B cell (primary cell): ENCODE results near the gene HLA-F. TPM values are rescaled to one million over a fixed set of nuclear protein-coding genes. Genes with fewer than 3 reads are reported as not detected.

Experiments used
- ATAC-seq: fragments of 200-7000 bp; cut with Tn5 transposase; one replicate; pipeline ENCODE4 v1.10.0; 2021; ENCODE audit warnings: low read depth, mild to moderate bottlenecking, moderate number of reproducible peaks, moderate library complexity
- CTCF ChIA-PET: fragments of 350-600 bp; sonication (Branson Sonifier 250); formaldehyde crosslinking; loops from one replicate; lab custom pipeline; 2021; ENCODE audit warnings: antibody characterized with exemption, inconsistent platforms; lab: Charles Lee
- POLR2A ChIA-PET: fragments of 350-600 bp; sonication (Branson Sonifier 250); formaldehyde crosslinking; loops from one replicate; lab custom pipeline; 2021; ENCODE audit warnings: antibody characterized with exemption; lab: Charles Lee
- DNase-seq: peaks from one replicate; pipeline ENCODE4 v3.0.0; 2013
- H2AFZ ChIP-seq: 2 replicates; pipeline ENCODE4 v1.6.1; 2012; ENCODE audit warnings: mild to moderate bottlenecking, low read depth, low read length; ENCODE audit not compliant: insufficient read depth, poor library complexity, severe bottlenecking
- H3K27ac ChIP-seq, 2 donors: 1 replicate in 1 of 2; 2 replicates in 1 of 2; pipeline ENCODE4 v1.5.1; 2012 to 2013; ENCODE audit warnings: low read length in 2 of 2, mild to moderate bottlenecking in 2 of 2, moderate library complexity in 1 of 2
- H3K27me3 ChIP-seq, 4 experiments: fragments of 200-600 bp in 1 of 4; sonication (generic) in 1 of 4; replicated peaks in 1 of 4; 1 replicate in 2 of 4; 2 replicates in 2 of 4; pipeline versions ENCODE4 v1.6.1 to v1.7.0; 2013 to 2016; ENCODE audit warnings: low read length in 3 of 4, mild to moderate bottlenecking in 2 of 4, mixed read lengths in 1 of 4, moderate library complexity in 1 of 4; ENCODE audit not compliant: insufficient read depth in 4 of 4, control insufficient read depth in 3 of 4; ENCODE audit errors: control extremely low read depth in 1 of 4
- H3K36me3 ChIP-seq, 2 experiments: replicated peaks in 1 of 2; 1 replicate in 1 of 2; 2 replicates in 1 of 2; pipeline versions ENCODE4 v1.6.1 to v1.7.1; 2013; ENCODE audit warnings: low read length in 1 of 2; ENCODE audit not compliant: insufficient read depth in 2 of 2, control insufficient read depth in 1 of 2; ENCODE audit errors: control extremely low read depth in 1 of 2, extremely low read depth in 1 of 2
- H3K4me1 ChIP-seq, 2 donors: fragments of 200-600 bp in 1 of 2; sonication (generic) in 1 of 2; 1 replicate in 1 of 2; 2 replicates in 1 of 2; pipeline versions ENCODE4 v1.5.1 to v1.6.1; 2013 to 2017; ENCODE audit warnings: low read length in 2 of 2; ENCODE audit not compliant: control insufficient read depth in 2 of 2, insufficient read depth in 2 of 2
- H3K4me2 ChIP-seq: replicated peaks from 2 replicates; pipeline ENCODE3; 2012; ENCODE audit warnings: mild to moderate bottlenecking, low read depth, low read length; ENCODE audit not compliant: poor library complexity, severe bottlenecking
- H3K4me3 ChIP-seq, 5 experiments: fragments of 200-600 bp in 1 of 5; sonication (generic) in 1 of 5; 1 replicate in 3 of 5; 2 replicates in 2 of 5; pipeline versions ENCODE4 v1.5.1 to v1.7.0; 2011 to 2016; ENCODE audit warnings: low read length in 4 of 5, mild to moderate bottlenecking in 4 of 5, low read depth in 2 of 5, control low read depth in 1 of 5, moderate library complexity in 1 of 5; ENCODE audit not compliant: insufficient read depth in 1 of 5; ENCODE audit errors: control extremely low read depth in 1 of 5, extremely low read depth in 1 of 5
- H3K79me2 ChIP-seq: fragments of 200-600 bp; sonication (generic); one replicate; pipeline ENCODE4 v1.6.0; 2016; ENCODE audit warnings: low read length; ENCODE audit not compliant: control insufficient read depth, insufficient read depth
- H3K9ac ChIP-seq: fragments of 200-600 bp; sonication (generic); 2 replicates; pipeline ENCODE4 v1.6.1; 2017; ENCODE audit warnings: mild to moderate bottlenecking, low read length, moderate library complexity
- H3K9me3 ChIP-seq, 3 donors: one replicate each; pipeline versions ENCODE4 v1.6.1 to v1.7.1; 2013; ENCODE audit warnings: low read length in 2 of 3; ENCODE audit not compliant: control insufficient read depth in 2 of 3, insufficient read depth in 1 of 3; ENCODE audit errors: control extremely low read depth in 1 of 3
- H4K20me1 ChIP-seq: 2 replicates; pipeline ENCODE4 v1.6.0; 2012; ENCODE audit warnings: mild to moderate bottlenecking, low read length; ENCODE audit not compliant: insufficient read depth, control insufficient read depth, poor library complexity, severe bottlenecking
- H3K27ac Mint-ChIP-seq: one replicate; pipeline ENCODE4 v1.8.0; 2021; ENCODE audit warnings: mixed read lengths
- H3K27me3 Mint-ChIP-seq: one replicate; pipeline ENCODE4 v1.8.0; 2021; ENCODE audit warnings: mixed read lengths
- H3K4me1 Mint-ChIP-seq: one replicate; pipeline ENCODE4 v1.8.0; 2021; ENCODE audit warnings: mixed read lengths
- H3K4me3 Mint-ChIP-seq: one replicate; pipeline ENCODE4 v1.8.0; 2021; ENCODE audit warnings: mixed read lengths
- H3K9me3 Mint-ChIP-seq: one replicate; pipeline ENCODE4 v1.8.0; 2022; ENCODE audit warnings: mixed read lengths; ENCODE audit not compliant: insufficient read depth
- CTCF ChIP-seq: fragments of 200-600 bp; IDR thresholded peaks from one replicate; pipeline ENCODE4 v1.8.0; 2022; ENCODE audit warnings: antibody characterized with exemption, mild to moderate bottlenecking
- EZH2 ChIP-seq: IDR thresholded peaks from 2 replicates; pipeline ENCODE4 v1.6.1; 2012; ENCODE audit warnings: borderline replicate concordance, low read depth, mild to moderate bottlenecking, moderate library complexity, low read length; ENCODE audit not compliant: insufficient read depth, poor library complexity, severe bottlenecking
- WGBS: methylation state at CpG from one replicate; pipeline ENCODE4 v1.1.5; 2013; ENCODE audit warnings: missing lambda C conversion rate; ENCODE audit not compliant: insufficient coverage; 5-methylcytosine and 5-hydroxymethylcytosine counted together
- intact Hi-C: fragments of 100-400 bp; cut with micrococcal nuclease; formaldehyde crosslinking; loops from one replicate; pipeline ENCODE4 v1.10.0; 2022
- polyA minus RNA-seq: library from RNA; depleted of rRNA, polyadenylated mRNA; stranded (reverse); fragments of >200 nt; gene quantifications from 2 replicates; pipeline ENCODE4 v1.2.3, GENCODE V29; 2012
- polyA plus RNA-seq: library from polyadenylated mRNA; depleted of rRNA; stranded (reverse); fragments of >200 nt; gene quantifications from 2 replicates; pipeline ENCODE4 v1.2.3, GENCODE V29; 2012
- total RNA-seq, 2 donors: library from RNA; stranded (reverse); fragments of 120-200 nt in 1 of 2; gene quantifications; 1 replicate in 1 of 2; 2 replicates in 1 of 2; pipeline versions ENCODE4 v1.2.3 to v1.2.4, GENCODE V29; 2013 to 2022

The HLA-F gene
- 895 and 911 TPM in 2 replicates for total RNA-seq
- total RNA-seq (2013), result 566 TPM
- polyA plus RNA-seq, result 979 and 1,409 TPM in 2 replicates
- polyA minus RNA-seq, result 1,412 and 1,565 TPM in 2 replicates

- Mint-ChIP-seq H3K4me1 (peaks cover 55% of the 10 kb centered on the region), H3K4me3 (peak within 1 kb of the TSS; percentile 96), H3K9me3 (no peaks in the 10 kb centered on the region), H3K27ac (peak within 1 kb of the TSS; percentile 98), H3K27me3 (no peaks in the 10 kb centered on the region)
- peak; percentile 96 for DNase-seq
- H3K4me3 ChIP-seq, result peak within 1 kb of the TSS; percentile 75 to 100 (median 100)
- no peaks in the 10 kb centered on the region for H3K9me3 ChIP-seq
- H3K9ac ChIP-seq, result peak within 1 kb of the TSS; percentile 100
- WGBS, result 0% methylated on average over 26 of the region's 26 CpGs
- intact Hi-C loops, result loop anchor here (5.0 kb wide), 4 partner anchors 71 to 344 kb away; partner anchors contain the start of genes HLA-A and PPP1R11
- H3K4me1 ChIP-seq, result peaks cover 29 to 43% of the 10 kb centered on the region in 2 donors
- H4K20me1 ChIP-seq, result peaks cover 44% of the 10 kb centered on the region
- POLR2A ChIA-PET, result interaction anchor here (0.7 to 1.5 kb wide), 2 partner anchors 15 to 1930 kb away, joined by 3 to 7 read pairs; no protein-coding TSS in a partner anchor
- H3K27ac ChIP-seq, result peak within 1 kb of the TSS; percentile 99 to 100
- H3K27me3 ChIP-seq, result no peaks in the 10 kb centered on the region
- peak within 1 kb of the TSS; percentile 95 for H3K4me2 ChIP-seq
- peak; percentile 91 for ATAC-seq
- CTCF ChIA-PET, result interaction anchor here (1.2 to 2.1 kb wide), 3 partner anchors 8 to 73 kb away, joined by 3 to 8 read pairs (median 7); no protein-coding TSS in a partner anchor
- H2AFZ ChIP-seq, result peak within 1 kb of the TSS; percentile 88
- TF ChIP-seq EZH2 (no peak), CTCF (no peak)
- H3K36me3 ChIP-seq, result peaks cover 0 to 43% of the 10 kb centered on the region in 2 experiments
- H3K79me2 ChIP-seq, result peaks cover 48% of the 10 kb centered on the region
These were observed at the start of gene HLA-F for GRCh38 chr6:29723262-29723665. HLA-F (plus strand) TSS chr6:29723434; CDS start chr6:29723464, 30 bp downstream.

- H3K9ac ChIP-seq, result no peak overlapping the region
- no peaks in the 10 kb centered on the region for H3K4me1 ChIP-seq
- ChIA-PET CTCF (interaction anchor here (2.2 kb wide), 1 partner anchor 20 kb away, joined by 11 read pairs; no protein-coding TSS in a partner anchor), POLR2A (no interaction called here)
- H3K4me2 ChIP-seq, result no peak overlapping the region
- no peak overlapping the region for H2AFZ ChIP-seq
- no peaks in the 10 kb centered on the region for H3K79me2 ChIP-seq
- WGBS, result 100% methylated on average over 3 of the region's 5 CpGs
- no peaks in the 10 kb centered on the region for H4K20me1 ChIP-seq
- no peak overlapping the region for H3K4me3 ChIP-seq
- Mint-ChIP-seq H3K4me1 (peaks cover 4% of the 10 kb centered on the region), H3K27me3 (peaks cover 3% of the 10 kb centered on the region), H3K4me3 (no peak overlapping the region), H3K27ac (no peak overlapping the region), H3K9me3 (no peaks in the 10 kb centered on the region)
- ATAC-seq (no peak), DNase-seq (no peak)
- no peaks in the 10 kb centered on the region for H3K36me3 ChIP-seq
- intact Hi-C loops, result no loop called here
- H3K27ac ChIP-seq, result no peak overlapping the region
- TF ChIP-seq EZH2 (no peak), CTCF (no peak)
- peaks cover 0 to 24% (median 11%) of the 10 kb centered on the region in 4 experiments for H3K27me3 ChIP-seq
- H3K9me3 ChIP-seq, result no peaks in the 10 kb centered on the region
These were observed 49.2 kb upstream of the HLA-F start for GRCh38 chr6:29674008-29674407.
